Testis (tissue), 2 donors: ENCODE results near the gene SAMD4A.

Experiments
- CTCF ChIP-seq, 3 experiments: fragments of 450-650 bp in 2 of 3; fragments of 200-600 bp in 1 of 3; sonication (generic) in 1 of 3; IDR thresholded peaks; one replicate each; pipeline ENCODE4 v1.5.1; 2016 to 2019; ENCODE audit warnings: antibody characterized with exemption in 3 of 3, mild to moderate bottlenecking in 2 of 3, moderate library complexity in 1 of 3
- POLR2A ChIP-seq: fragments of 450-650 bp; IDR thresholded peaks from one replicate; pipeline ENCODE4 v1.6.1; 2017; ENCODE audit warnings: antibody characterized with exemption, mild to moderate bottlenecking, moderate library complexity

- TF ChIP-seq CTCF (IDR thresholded peaks at IDR 0.05) (no peak), POLR2A (no peak)
Observed at GRCh38 chr14:54697001-54697400, 130.1 kb downstream of the SAMD4A start.
